ENCODE results near the gene TRAF4.

DNA sequence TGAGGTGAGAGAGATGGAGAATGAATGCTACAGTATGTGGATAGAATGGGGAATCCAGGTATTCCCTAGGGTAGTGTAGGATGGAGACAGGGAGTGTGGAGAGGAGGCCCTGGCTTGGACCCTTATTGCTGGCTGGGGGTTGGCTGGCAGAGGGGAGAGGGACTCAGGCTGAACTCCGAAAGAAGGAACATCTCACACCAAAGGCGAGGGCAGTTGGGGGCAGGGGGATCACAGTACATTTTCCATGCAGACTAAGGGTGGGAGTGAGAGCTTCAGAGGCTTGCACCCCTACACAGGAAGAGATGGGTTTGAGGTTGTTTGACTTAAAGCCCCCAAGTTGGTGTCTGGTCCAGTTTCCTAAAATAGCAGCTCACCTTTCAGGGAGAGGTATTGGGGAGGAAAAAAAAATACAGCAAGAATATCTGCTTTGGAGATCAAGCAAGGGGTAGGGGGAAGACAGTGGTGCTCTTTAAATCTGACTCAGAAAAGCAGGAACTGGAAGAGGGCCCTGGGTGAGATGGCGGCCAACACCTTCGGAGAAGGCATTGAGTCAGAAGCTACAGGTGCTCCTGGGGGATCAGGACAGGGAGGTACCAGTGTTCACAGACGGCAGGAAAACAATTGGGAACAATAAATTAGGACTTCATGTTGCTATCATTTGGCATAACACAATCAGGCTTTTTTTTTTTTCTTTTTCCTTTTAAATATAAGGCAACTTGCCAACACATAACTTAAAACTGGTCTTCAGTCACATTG, 12.4 kb downstream of the TRAF4 start:
- TF ChIP-seq, protein P1, sequence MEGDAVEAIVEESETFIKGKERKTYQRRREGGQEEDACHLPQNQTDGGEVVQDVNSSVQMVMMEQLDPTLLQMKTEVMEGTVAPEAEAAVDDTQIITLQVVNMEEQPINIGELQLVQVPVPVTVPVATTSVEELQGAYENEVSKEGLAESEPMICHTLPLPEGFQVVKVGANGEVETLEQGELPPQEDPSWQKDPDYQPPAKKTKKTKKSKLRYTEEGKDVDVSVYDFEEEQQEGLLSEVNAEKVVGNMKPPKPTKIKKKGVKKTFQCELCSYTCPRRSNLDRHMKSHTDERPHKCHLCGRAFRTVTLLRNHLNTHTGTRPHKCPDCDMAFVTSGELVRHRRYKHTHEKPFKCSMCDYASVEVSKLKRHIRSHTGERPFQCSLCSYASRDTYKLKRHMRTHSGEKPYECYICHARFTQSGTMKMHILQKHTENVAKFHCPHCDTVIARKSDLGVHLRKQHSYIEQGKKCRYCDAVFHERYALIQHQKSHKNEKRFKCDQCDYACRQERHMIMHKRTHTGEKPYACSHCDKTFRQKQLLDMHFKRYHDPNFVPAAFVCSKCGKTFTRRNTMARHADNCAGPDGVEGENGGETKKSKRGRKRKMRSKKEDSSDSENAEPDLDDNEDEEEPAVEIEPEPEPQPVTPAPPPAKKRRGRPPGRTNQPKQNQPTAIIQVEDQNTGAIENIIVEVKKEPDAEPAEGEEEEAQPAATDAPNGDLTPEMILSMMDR (IDR thresholded peaks at IDR 0.05) = no peak
- no peak for TF ChIP-seq POLR2A (IDR thresholded peaks at IDR 0.05)

Measured in Peyer's patch (tissue), 4 donors.